HepG2 (cell line): ENCODE data around the gene COL9A2. TPM values are rescaled to one million over a fixed set of nuclear protein-coding genes. Genes with fewer than 3 reads are reported as not detected.

Experiments used
- FOXA1 ChIP-seq, 2 experiments: fragments of 450-650 bp in 1 of 2; sonication (generic) in 1 of 2; formaldehyde crosslinking in 1 of 2; IDR thresholded peaks; 2 replicates each; pipeline versions ENCODE4 v1.4.0 to v1.6.1; 2016 to 2020; ENCODE audit warnings: missing genetic modification reagents in 1 of 2
- GATAD1 ChIP-seq: IDR thresholded peaks from 2 replicates; pipeline ENCODE4 v1.6.1; 2016; ENCODE audit warnings: missing genetic modification reagents, missing compliant biosample characterization
- GZF1 ChIP-seq: sonication (generic); formaldehyde crosslinking; IDR thresholded peaks from 2 replicates; pipeline ENCODE4 v1.5.1; 2020; ENCODE audit warnings: mild to moderate bottlenecking, missing genetic modification reagents
- MAFK ChIP-seq, 2 experiments: IDR thresholded peaks in 1 of 2; conservative IDR thresholded peaks in 1 of 2; 2 replicates each; pipeline ENCODE4 v1.6.1; 2011; ENCODE audit warnings: improper control_type of control experiment in 2 of 2, low read length in 2 of 2
- TARDBP ChIP-seq: sonication (generic); formaldehyde crosslinking; IDR thresholded peaks from 2 replicates; pipeline ENCODE4 v1.8.0; 2022; ENCODE audit warnings: mild to moderate bottlenecking, missing genetic modification reagents
- TGIF2 ChIP-seq: IDR thresholded peaks from 2 replicates; pipeline ENCODE4 v1.6.1; 2016; ENCODE audit warnings: control low read depth, missing compliant biosample characterization
- polyA plus RNA-seq, 8 experiments: library from polyadenylated mRNA; depleted of rRNA in 3 of 8; stranded (reverse) in 7 of 8; unstranded in 1 of 8; fragments of >200 nt; fragmentation: Illumina TruSeq in 4 of 8; extraction: Trizol in 4 of 8; gene quantifications; 2 replicates each; pipeline versions ENCODE4 v1.2.1 to v1.2.3, GENCODE V29; 2011 to 2016; ENCODE audit warnings: low read depth in 4 of 8, missing spikeins in 1 of 8, mixed read lengths in 1 of 8; ENCODE audit not compliant: insufficient read depth in 1 of 8
- total RNA-seq, 5 experiments: library from RNA; depleted of rRNA; stranded (reverse); fragments of >200 nt; fragmentation: Illumina TruSeq; extraction: Trizol; gene quantifications; 2 replicates each; pipeline ENCODE4 v1.2.3, GENCODE V29; 2016; ENCODE audit warnings: low read depth in 1 of 5
- TF ChIP-seq, protein P1 (sequence below): sonication (generic); formaldehyde crosslinking; IDR thresholded peaks from 2 replicates; pipeline ENCODE4 v1.4.0; 2020; ENCODE audit warnings: missing genetic modification reagents
- TF ChIP-seq, protein P2 (sequence below), 2 experiments: sonication (generic) in 1 of 2; formaldehyde crosslinking in 1 of 2; IDR thresholded peaks; 2 replicates each; pipeline versions ENCODE4 v1.4.0 to v1.6.1; 2018 to 2020; ENCODE audit warnings: missing genetic modification reagents in 2 of 2, borderline replicate concordance in 1 of 2, low read depth in 1 of 2, mild to moderate bottlenecking in 1 of 2, missing biosample characterization in 1 of 2

Gene COL9A2
- total and polyA plus RNA-seq, 2 of the 13 experiments (the other 11 are each of a cell fraction or from before 2014, with no cell fraction given) = 20.2 to 26.9 TPM

DNA sequence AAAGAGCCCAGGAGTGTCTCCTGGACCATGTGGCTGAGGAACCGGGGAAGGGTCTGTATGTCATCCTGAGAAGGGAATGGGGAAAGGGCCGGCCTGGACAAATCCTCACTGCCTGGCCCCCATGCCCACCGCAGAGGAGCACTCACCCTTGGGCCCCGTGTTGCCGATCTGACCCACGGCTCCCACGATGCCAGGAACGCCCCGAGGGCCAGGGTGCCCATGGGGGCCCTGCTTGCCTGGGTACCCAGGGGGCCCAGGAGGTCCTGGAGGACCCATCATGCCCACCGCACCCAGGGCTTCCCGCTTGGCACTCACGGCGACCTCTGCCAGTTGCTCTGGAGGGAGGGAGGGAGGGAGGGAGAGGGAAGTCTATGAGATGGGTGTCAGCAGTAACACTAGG lies 14.6 kb downstream of the COL9A2 start (continued):
- TF ChIP-seq, protein P1, sequence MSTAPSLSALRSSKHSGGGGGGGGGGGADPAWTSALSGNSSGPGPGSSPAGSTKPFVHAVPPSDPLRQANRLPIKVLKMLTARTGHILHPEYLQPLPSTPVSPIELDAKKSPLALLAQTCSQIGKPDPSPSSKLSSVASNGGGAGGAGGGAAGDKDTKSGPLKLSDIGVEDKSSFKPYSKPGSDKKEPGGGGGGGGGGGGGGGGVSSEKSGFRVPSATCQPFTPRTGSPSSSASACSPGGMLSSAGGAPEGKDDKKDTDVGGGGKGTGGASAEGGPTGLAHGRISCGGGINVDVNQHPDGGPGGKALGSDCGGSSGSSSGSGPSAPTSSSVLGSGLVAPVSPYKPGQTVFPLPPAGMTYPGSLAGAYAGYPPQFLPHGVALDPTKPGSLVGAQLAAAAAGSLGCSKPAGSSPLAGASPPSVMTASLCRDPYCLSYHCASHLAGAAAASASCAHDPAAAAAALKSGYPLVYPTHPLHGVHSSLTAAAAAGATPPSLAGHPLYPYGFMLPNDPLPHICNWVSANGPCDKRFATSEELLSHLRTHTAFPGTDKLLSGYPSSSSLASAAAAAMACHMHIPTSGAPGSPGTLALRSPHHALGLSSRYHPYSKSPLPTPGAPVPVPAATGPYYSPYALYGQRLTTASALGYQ (CRISPR knock-in tag) = no peak
- TF ChIP-seq GZF1 = no peak
- no peak for TF ChIP-seq GATAD1 (CRISPR knock-in tag)
- TF ChIP-seq MAFK (conservative IDR thresholded peaks at IDR 0.05 in 1 of 2, IDR thresholded peaks at IDR 0.05 in 1 of 2; ENCODE audit: low read length in 2 of 2) = no peak
- no peak for TF ChIP-seq TGIF2 (CRISPR knock-in tag)
- TF ChIP-seq, protein P2, sequence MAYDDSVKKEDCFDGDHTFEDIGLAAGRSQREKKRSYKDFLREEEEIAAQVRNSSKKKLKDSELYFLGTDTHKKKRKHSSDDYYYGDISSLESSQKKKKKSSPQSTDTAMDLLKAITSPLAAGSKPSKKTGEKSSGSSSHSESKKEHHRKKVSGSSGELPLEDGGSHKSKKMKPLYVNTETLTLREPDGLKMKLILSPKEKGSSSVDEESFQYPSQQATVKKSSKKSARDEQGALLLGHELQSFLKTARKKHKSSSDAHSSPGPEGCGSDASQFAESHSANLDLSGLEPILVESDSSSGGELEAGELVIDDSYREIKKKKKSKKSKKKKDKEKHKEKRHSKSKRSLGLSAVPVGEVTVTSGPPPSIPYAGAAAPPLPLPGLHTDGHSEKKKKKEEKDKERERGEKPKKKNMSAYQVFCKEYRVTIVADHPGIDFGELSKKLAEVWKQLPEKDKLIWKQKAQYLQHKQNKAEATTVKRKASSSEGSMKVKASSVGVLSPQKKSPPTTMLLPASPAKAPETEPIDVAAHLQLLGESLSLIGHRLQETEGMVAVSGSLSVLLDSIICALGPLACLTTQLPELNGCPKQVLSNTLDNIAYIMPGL (CRISPR knock-in tag; IDR thresholded peaks at IDR 0.05; ENCODE audit: borderline replicate concordance in 1 of 2, low read depth in 1 of 2) = no peak
- no peak for TF ChIP-seq TARDBP (CRISPR knock-in tag)
- no peak for TF ChIP-seq FOXA1 (IDR thresholded peaks at IDR 0.05)
- no peak for TF ChIP-seq FOXA1 (CRISPR knock-in tag; IDR thresholded peaks at IDR 0.05)
